Transverse colon (tissue), 4 donors: ENCODE data around the gene CFAP210. TPM values are rescaled to one million over a fixed set of nuclear protein-coding genes. Genes with fewer than 3 reads are reported as not detected.

Experiments
- DNase-seq: peaks from one replicate; pipeline ENCODE4 v3.0.0-alpha.2; 2019
- H3K27ac ChIP-seq, 4 donors: fragments of 200-600 bp; sonication (generic); 2 replicates each; pipeline ENCODE4 v1.5.1; 2016 to 2018; ENCODE audit warnings: inconsistent platforms in 4 of 4
- H3K27me3 ChIP-seq: fragments of 200-600 bp; sonication (generic); 2 replicates; pipeline ENCODE4 v1.5.1; 2017; ENCODE audit warnings: inconsistent platforms
- H3K36me3 ChIP-seq, 4 donors: fragments of 200-600 bp; sonication (generic); 2 replicates each; pipeline ENCODE4 v1.5.1; 2017 to 2019; ENCODE audit warnings: inconsistent platforms in 4 of 4
- H3K4me1 ChIP-seq, 4 donors: fragments of 200-600 bp; sonication (generic); 2 replicates each; pipeline ENCODE4 v1.5.1; 2017 to 2020; ENCODE audit warnings: inconsistent platforms in 4 of 4
- H3K4me3 ChIP-seq, 4 donors: fragments of 200-600 bp; sonication (generic); 1 replicate in 1 of 4; 2 replicates in 3 of 4; pipeline versions ENCODE4 v1.5.1 to v1.6.1; 2017 to 2019; ENCODE audit warnings: inconsistent platforms in 4 of 4
- H3K9me3 ChIP-seq, 2 donors: fragments of 200-600 bp; sonication (generic); 2 replicates each; pipeline ENCODE4 v1.5.1; 2017 to 2019; ENCODE audit warnings: inconsistent platforms in 2 of 2
- EP300 ChIP-seq: sonication (generic); formaldehyde crosslinking; IDR thresholded peaks from one replicate; pipeline ENCODE4 v1.6.1; 2017; ENCODE audit warnings: antibody characterized with exemption, low read depth
- POLR2A ChIP-seq: fragments of 450-650 bp; IDR thresholded peaks from one replicate; pipeline ENCODE4 v1.6.1; 2016; ENCODE audit warnings: antibody characterized with exemption, mild to moderate bottlenecking, moderate library complexity
- POLR2AphosphoS5 ChIP-seq, 3 donors: sonication (generic); formaldehyde crosslinking; IDR thresholded peaks; one replicate each; pipeline ENCODE4 v1.6.1; 2016; ENCODE audit warnings: antibody characterized with exemption in 3 of 3
- WGBS, 2 donors: methylation state at CpG; one replicate each; pipeline ENCODE4 v1.1.5; 2018; ENCODE audit warnings: low coverage in 1 of 2; 5-methylcytosine and 5-hydroxymethylcytosine counted together
- in situ Hi-C, 4 donors: fragments of 200-750 bp; cut with MboI; loops; one replicate each; pipeline versions ENCODE4 v1.15.0 to v1.15.1; 2017; ENCODE audit warnings: low sequenced_read_pairs in 3 of 4, low pct_ligation_motif_present in 1 of 4, low pct_unique_long_range_greater_than_20kb in 1 of 4
- intact Hi-C: fragments of 100-400 bp; cut with DNase I; formaldehyde crosslinking; loops from one replicate; pipeline ENCODE4 v1.15.1; 2023; ENCODE audit warnings: low total_unique reads
- total RNA-seq, 4 donors: library from RNA; depleted of rRNA; stranded (reverse); fragments of >200 nt; gene quantifications; one replicate each; pipeline ENCODE4 v1.1.0, GENCODE V29; 2016
- TF ChIP-seq, protein P1 (sequence below), 5 experiments: fragments of 200-600 bp in 3 of 5; fragments of 450-650 bp in 2 of 5; sonication (generic) in 3 of 5; IDR thresholded peaks; 1 replicate in 2 of 5; 2 replicates in 3 of 5; pipeline ENCODE4 v1.5.1; 2016 to 2017; ENCODE audit warnings: antibody characterized with exemption in 5 of 5, inconsistent platforms in 3 of 5, mild to moderate bottlenecking in 2 of 5, moderate library complexity in 1 of 5

CFAP210 gene
- total RNA-seq, 4 donors from 2014 or later = not detected

DNA sequence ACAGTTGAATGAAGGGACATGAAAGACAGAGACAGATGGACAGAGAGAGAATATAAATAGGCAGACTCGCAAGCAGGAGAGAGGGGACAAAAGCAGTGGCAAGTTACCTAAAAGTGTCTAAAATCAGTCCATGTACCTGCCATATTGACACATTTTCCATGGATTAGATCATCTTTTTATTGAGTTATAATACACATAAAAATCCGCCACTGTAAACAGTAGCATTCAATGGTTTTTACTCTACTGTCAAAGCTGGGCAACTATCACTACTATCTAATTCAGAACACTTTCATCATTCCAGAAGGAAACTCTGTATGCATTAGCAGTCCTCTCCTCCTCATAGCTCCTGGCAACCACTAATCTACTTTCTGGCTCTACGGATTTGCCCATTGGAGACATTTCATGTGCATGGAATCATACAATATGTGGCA, 10.1 kb downstream of the CFAP210 start:
- Histone ChIP-seq H3K27me3 (no peaks in the 10 kb centered on the region), H3K9me3 (no peaks in the 10 kb centered on the region), H3K4me3 (no peak overlapping the region), H3K36me3 (no peaks in the 10 kb centered on the region), H3K27ac (no peak overlapping the region), H3K4me1 (no peaks in the 10 kb centered on the region)
- 67 to 87% methylated on average over 3 of the region's 3 CpGs for WGBS, 2 donors
- in situ Hi-C loops = no loop called here
- TF ChIP-seq, protein P1, sequence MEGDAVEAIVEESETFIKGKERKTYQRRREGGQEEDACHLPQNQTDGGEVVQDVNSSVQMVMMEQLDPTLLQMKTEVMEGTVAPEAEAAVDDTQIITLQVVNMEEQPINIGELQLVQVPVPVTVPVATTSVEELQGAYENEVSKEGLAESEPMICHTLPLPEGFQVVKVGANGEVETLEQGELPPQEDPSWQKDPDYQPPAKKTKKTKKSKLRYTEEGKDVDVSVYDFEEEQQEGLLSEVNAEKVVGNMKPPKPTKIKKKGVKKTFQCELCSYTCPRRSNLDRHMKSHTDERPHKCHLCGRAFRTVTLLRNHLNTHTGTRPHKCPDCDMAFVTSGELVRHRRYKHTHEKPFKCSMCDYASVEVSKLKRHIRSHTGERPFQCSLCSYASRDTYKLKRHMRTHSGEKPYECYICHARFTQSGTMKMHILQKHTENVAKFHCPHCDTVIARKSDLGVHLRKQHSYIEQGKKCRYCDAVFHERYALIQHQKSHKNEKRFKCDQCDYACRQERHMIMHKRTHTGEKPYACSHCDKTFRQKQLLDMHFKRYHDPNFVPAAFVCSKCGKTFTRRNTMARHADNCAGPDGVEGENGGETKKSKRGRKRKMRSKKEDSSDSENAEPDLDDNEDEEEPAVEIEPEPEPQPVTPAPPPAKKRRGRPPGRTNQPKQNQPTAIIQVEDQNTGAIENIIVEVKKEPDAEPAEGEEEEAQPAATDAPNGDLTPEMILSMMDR (IDR thresholded peaks at IDR 0.05) = no peak
- DNase-seq = no peak
- intact Hi-C loops = no loop called here

DNA sequence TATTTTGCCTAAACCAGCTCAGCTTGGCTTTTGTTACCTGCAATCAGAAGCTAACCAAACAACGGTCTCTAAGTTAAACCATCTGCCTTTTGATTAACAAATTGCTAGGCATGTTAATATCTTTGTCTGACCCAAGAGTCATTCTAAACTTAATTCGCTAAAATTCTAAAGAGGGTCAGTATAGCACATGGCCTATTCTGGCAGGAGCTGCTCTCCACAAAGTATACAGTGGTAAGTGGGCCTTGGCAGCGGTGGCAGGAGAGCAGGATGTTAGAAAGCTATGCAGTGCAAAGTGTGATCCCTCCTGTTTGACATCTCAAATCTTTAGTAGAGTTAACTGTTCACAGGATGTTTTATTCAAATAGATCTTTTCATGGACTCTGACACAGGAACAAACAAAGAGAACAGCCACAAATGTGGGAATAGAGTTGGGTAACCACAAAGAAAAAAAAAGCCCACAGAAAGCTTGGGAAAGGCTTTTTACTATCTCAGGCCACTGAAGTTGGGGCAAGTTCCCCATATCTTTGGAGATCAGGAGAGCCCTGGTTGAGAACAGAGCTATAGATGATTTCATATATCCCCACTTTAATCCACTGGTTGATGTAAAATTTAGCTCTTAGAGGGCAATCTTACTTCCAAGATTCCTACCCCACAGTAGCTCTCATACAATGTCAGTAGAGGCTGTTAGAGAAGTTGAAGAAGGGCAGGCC, 10.6 kb downstream of the CFAP210 start:
- Histone ChIP-seq H3K27ac (no peak overlapping the region), H3K36me3 (no peaks in the 10 kb centered on the region), H3K4me3 (no peak overlapping the region), H3K9me3 (no peaks in the 10 kb centered on the region), H3K27me3 (no peaks in the 10 kb centered on the region), H3K4me1 (no peaks in the 10 kb centered on the region)
- intact Hi-C loops (no loop called here), in situ Hi-C loops (no loop called here)
- no peak for DNase-seq
- TF ChIP-seq POLR2AphosphoS5 (IDR thresholded peaks at IDR 0.05) = no peak
- TF ChIP-seq, protein P1 (IDR thresholded peaks at IDR 0.05) = no peak
- TF ChIP-seq POLR2A = no peak
- no peak for TF ChIP-seq EP300
- WGBS, 2 donors = 72% methylated on average over 3 of the region's 3 CpGs

DNA sequence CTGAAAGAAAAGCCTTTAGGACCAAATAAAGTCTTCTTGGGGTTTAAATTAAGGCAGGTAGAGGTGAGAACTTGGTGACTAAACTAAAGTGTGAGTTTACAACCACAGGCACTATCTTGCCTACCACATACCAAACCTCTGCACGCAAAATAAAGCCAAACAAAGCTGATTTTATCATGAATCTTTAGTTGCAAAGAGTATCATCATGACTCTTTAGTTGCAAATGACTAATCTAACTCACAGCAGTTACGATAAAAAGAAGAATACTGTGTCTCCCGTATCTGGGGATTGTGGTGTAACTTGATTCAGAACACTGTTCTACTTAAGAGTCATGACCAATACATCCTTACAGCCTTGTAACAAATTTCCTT, 11.2 kb downstream of the CFAP210 start:
- Histone ChIP-seq H3K9me3 (no peaks in the 10 kb centered on the region), H3K36me3 (no peaks in the 10 kb centered on the region), H3K4me1 (no peaks in the 10 kb centered on the region), H3K27ac (no peak overlapping the region), H3K4me3 (no peak overlapping the region), H3K27me3 (no peaks in the 10 kb centered on the region)
- DNase-seq = no peak
- intact Hi-C loops = no loop called here
- in situ Hi-C loops = no loop called here
- 77 to 80% methylated on average over 3 of the region's 3 CpGs for WGBS, 2 donors
- TF ChIP-seq, protein P1 (IDR thresholded peaks at IDR 0.05) = no peak
- TF ChIP-seq POLR2A = no peak
- TF ChIP-seq POLR2AphosphoS5 (IDR thresholded peaks at IDR 0.05) = no peak
- no peak for TF ChIP-seq EP300

DNA sequence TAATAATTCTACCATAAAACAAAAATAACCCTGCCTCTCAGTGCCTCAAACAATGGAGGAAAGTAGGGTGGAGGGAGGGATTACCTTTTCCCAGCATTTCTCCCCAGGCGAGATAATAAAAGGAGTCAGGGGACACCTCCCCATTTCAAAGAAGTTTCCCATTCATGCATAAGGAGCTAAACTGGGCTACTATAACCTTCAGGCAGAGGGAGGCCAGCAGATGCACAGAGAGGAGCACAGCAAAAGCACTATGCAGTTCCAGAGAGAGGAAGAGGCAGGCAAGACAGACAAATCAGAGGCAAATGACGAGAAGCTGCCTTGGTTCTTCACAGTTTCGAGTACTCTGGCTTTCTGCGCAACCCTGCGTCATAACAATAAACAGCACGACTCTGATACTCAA, 17.4 kb downstream of the CFAP210 start:
- WGBS, 2 donors = 88 to 92% methylated on average over 6 of the region's 6 CpGs
- no peaks in the 10 kb centered on the region for H3K27me3 ChIP-seq

More for the DNA sequence above, 17.4 kb downstream of the CFAP210 start:
- no peak overlapping the region for H3K27ac ChIP-seq
- no peaks in the 10 kb centered on the region for H3K4me1 ChIP-seq
- intact Hi-C loops = no loop called here
- no peak overlapping the region for H3K4me3 ChIP-seq
- no peaks in the 10 kb centered on the region for H3K36me3 ChIP-seq
- H3K9me3 ChIP-seq = no peaks in the 10 kb centered on the region
- TF ChIP-seq EP300 = no peak
- TF ChIP-seq, protein P1 (IDR thresholded peaks at IDR 0.05) = no peak
- no peak for TF ChIP-seq POLR2AphosphoS5 (IDR thresholded peaks at IDR 0.05)
- TF ChIP-seq POLR2A = no peak
- no peak for DNase-seq
- in situ Hi-C loops = no loop called here
